ENCODE data around the gene GABRB3. TPM values are rescaled to one million over a fixed set of nuclear protein-coding genes. Genes with fewer than 3 reads are reported as not detected.

Gene GABRB3
- total and polyA plus RNA-seq, 2 donors from 2014 or later, result 4.7 to 6.9 TPM

DNA sequence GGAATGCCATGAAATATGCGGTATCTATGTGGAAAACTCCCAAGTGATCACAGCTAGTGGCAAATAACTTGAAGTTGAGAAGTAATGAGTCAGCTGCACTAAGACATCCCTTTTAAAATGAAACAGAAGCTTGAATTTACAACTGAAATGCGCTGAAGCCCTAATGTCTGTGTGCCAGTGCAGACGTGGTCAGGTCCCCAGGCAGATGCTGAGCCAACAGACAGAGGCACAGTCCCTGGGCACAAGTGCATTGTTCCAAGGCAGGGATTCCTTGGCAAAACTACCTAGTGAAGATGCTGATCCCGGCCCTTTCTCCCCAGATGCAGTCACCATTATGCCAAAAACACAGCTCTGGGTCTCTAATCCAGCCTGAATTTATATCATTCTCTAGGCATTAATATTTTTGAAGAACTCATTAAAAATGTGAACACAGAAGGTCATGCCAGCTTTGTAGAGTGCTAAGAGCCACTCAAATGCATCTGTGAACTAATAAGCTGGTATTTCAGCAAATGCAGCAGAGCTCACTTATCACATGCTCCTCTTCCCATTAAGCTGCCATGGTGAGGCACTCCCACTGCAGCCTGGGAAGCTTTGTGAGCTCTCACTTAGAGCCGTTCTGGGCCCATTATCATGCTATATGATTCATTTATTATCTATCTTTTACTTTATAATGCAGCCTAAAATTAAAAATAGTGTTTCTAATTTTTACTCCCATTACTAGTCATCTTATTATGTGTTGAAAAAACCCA lies 200.1 kb downstream of the GABRB3 start:
- Histone ChIP-seq H3K27me3 (ENCODE audit: control insufficient read depth, insufficient read depth, low read length) (no peaks in the 10 kb centered on the region), H3K27ac (ENCODE audit: low read depth in 2 of 2, low read length in 2 of 2) (no peak overlapping the region), H3K4me3 (ENCODE audit: low read length in 3 of 3) (no peak overlapping the region), H3K4me1 (ENCODE audit: control insufficient read depth in 2 of 3, insufficient read depth in 2 of 3, low read depth in 1 of 3, low read length in 3 of 3) (no peaks in the 10 kb centered on the region), H3K9ac (ENCODE audit: low read length in 3 of 3) (no peak overlapping the region), H3K36me3 (ENCODE audit: control insufficient read depth in 2 of 3, insufficient read depth in 3 of 3, low read length in 3 of 3) (no peaks in the 10 kb centered on the region), H3K9me3 (ENCODE audit: control insufficient read depth in 2 of 3, insufficient read depth in 1 of 3, low read length in 3 of 3) (no peaks in the 10 kb centered on the region)
- intact Hi-C loops (cut with DNase I), result no loop called here
- FAIRE-seq, result no peak
- no peak for DNase-seq
- TF ChIP-seq, protein P1, sequence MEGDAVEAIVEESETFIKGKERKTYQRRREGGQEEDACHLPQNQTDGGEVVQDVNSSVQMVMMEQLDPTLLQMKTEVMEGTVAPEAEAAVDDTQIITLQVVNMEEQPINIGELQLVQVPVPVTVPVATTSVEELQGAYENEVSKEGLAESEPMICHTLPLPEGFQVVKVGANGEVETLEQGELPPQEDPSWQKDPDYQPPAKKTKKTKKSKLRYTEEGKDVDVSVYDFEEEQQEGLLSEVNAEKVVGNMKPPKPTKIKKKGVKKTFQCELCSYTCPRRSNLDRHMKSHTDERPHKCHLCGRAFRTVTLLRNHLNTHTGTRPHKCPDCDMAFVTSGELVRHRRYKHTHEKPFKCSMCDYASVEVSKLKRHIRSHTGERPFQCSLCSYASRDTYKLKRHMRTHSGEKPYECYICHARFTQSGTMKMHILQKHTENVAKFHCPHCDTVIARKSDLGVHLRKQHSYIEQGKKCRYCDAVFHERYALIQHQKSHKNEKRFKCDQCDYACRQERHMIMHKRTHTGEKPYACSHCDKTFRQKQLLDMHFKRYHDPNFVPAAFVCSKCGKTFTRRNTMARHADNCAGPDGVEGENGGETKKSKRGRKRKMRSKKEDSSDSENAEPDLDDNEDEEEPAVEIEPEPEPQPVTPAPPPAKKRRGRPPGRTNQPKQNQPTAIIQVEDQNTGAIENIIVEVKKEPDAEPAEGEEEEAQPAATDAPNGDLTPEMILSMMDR (IDR thresholded peaks at IDR 0.05; ENCODE audit: borderline replicate concordance, extremely low read depth, insufficient read depth), result no peak

DNA sequence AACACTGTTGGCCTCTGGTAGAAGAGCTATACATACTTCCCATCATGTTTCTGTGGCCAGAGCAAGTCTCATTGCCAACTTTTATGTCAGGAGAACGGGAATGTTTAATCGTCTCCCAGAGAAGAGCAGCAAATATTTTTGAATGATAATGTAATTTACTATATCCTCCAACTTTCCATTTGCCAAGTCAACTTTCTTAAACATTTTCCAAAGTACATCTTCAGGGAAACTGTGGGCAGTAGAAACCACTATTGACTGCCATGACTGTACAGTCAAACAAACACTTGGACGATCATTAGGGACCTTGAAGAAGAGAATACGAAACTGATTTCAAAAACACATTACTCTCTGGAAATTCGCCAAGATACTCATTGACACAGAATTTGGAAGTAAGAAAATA lies 201.5 kb downstream of the GABRB3 start:
- Histone ChIP-seq H3K9me3 (ENCODE audit: control insufficient read depth in 2 of 3, insufficient read depth in 1 of 3, low read length in 3 of 3) (no peaks in the 10 kb centered on the region), H3K36me3 (ENCODE audit: control insufficient read depth in 2 of 3, insufficient read depth in 3 of 3, low read length in 3 of 3) (no peaks in the 10 kb centered on the region), H3K27ac (ENCODE audit: low read depth in 2 of 2, low read length in 2 of 2) (no peak overlapping the region), H3K9ac (ENCODE audit: low read length in 3 of 3) (no peak overlapping the region), H3K4me3 (ENCODE audit: low read length in 3 of 3) (no peak overlapping the region), H3K4me1 (ENCODE audit: control insufficient read depth in 2 of 3, insufficient read depth in 2 of 3, low read depth in 1 of 3, low read length in 3 of 3) (no peaks in the 10 kb centered on the region), H3K27me3 (ENCODE audit: control insufficient read depth, insufficient read depth, low read length) (no peaks in the 10 kb centered on the region)
- DNase-seq (no peak), FAIRE-seq (no peak)
- intact Hi-C loops (cut with DNase I), result no loop called here
- TF ChIP-seq, protein P1 (IDR thresholded peaks at IDR 0.05; ENCODE audit: borderline replicate concordance, extremely low read depth, insufficient read depth), result no peak

DNA sequence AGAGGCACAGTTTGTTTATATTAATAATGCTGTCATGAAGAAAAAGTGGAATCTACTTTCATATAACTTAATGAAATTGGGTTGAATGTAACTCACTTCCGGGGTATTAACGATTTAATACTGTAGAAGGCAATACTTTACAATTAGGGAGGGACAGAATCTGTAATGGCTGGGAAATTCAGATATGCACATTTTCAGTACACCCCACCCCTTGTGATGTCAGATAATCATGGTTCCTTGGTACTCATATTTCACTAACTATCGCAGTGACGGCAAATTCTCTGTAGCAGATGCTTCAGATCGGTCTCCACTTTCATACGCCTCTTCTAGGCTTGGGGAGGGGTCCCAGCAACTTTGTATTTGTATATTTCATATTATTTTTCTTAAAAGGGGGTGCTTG lies 207.3 kb downstream of the GABRB3 start:
- no peak overlapping the region for H3K9ac ChIP-seq (ENCODE audit: low read length in 3 of 3)
- H3K36me3 ChIP-seq (ENCODE audit: control insufficient read depth in 2 of 3, insufficient read depth in 3 of 3, low read length in 3 of 3), result no peaks in the 10 kb centered on the region
- no peaks in the 10 kb centered on the region for H3K9me3 ChIP-seq (ENCODE audit: control insufficient read depth in 2 of 3, insufficient read depth in 1 of 3, low read length in 3 of 3)
- FAIRE-seq (no peak), DNase-seq (no peak)
- TF ChIP-seq, protein P1 (IDR thresholded peaks at IDR 0.05; ENCODE audit: borderline replicate concordance, extremely low read depth, insufficient read depth), result no peak
- intact Hi-C loops (cut with DNase I), result no loop called here
- H3K4me1 ChIP-seq (ENCODE audit: control insufficient read depth in 2 of 3, insufficient read depth in 2 of 3, low read depth in 1 of 3, low read length in 3 of 3), result no peaks in the 10 kb centered on the region
- H3K4me3 ChIP-seq (ENCODE audit: low read length in 3 of 3), result no peak overlapping the region
- H3K27ac ChIP-seq (ENCODE audit: low read depth in 2 of 2, low read length in 2 of 2), result no peak overlapping the region
- H3K27me3 ChIP-seq (ENCODE audit: control insufficient read depth, insufficient read depth, low read length), result no peaks in the 10 kb centered on the region
